Astrocyte of the cerebellum (primary cell): Measurements from ENCODE around the gene TBC1D5.
A peak's percentile ranks its signal among the peaks of the same experiment; 100 is the strongest.
"Not testable (repeated sequence)": the region's sequence is repeated elsewhere in the genome, so short reads cannot be mapped to it uniquely, and the experiment has no call there.

Experiments used
- DNase-seq: peaks from one replicate; pipeline ENCODE4 v3.0.0-alpha.2; 2011; ENCODE audit warnings: low read depth
- H3K4me3 ChIP-seq: 2 replicates; pipeline ENCODE4 v1.5.1; 2011; ENCODE audit warnings: mild to moderate bottlenecking, low read depth, low read length, moderate library complexity
- CTCF ChIP-seq: IDR thresholded peaks from 2 replicates; pipeline ENCODE4 v1.5.1; 2012; ENCODE audit warnings: low read length, low read depth, moderate library complexity, mild to moderate bottlenecking; ENCODE audit errors: missing control alignments
- in situ Hi-C: cut with HindIII; loops from 2 replicates; pipeline ENCODE4 v1.10.0; 2017; ENCODE audit warnings: low sequenced_read_pairs

Gene TBC1D5

GRCh38 chr3:17742880-17743657, 638 bp upstream of the TBC1D5 start:
- no peak for DNase-seq
- in situ Hi-C loops = no loop called here
- peak overlapping the region; percentile 70 for H3K4me3 ChIP-seq
- TF ChIP-seq CTCF = no peak

- TF ChIP-seq CTCF = no peak
- peak overlapping the region; percentile 70 for H3K4me3 ChIP-seq
- DNase-seq = no peak
- in situ Hi-C loops = no loop called here
These were observed 770 bp downstream of the TBC1D5 start for GRCh38 chr3:17741621-17742101.

GRCh38 chr3:17740721-17741141, 1.7 kb downstream of the TBC1D5 start:
- in situ Hi-C loops = no loop called here
- no peak for TF ChIP-seq CTCF
- no peak for DNase-seq
- H3K4me3 ChIP-seq = peak overlapping the region; percentile 70

- in situ Hi-C loops = no loop called here
- H3K4me3 ChIP-seq = no peak overlapping the region
- no peak for DNase-seq
- no peak for TF ChIP-seq CTCF
These were observed 3.5 kb downstream of the TBC1D5 start for GRCh38 chr3:17738921-17739320.

- H3K4me3 ChIP-seq = no peak overlapping the region
- in situ Hi-C loops = no loop called here
- DNase-seq = no peak
- TF ChIP-seq CTCF = no peak
These were observed 4.2 kb downstream of the TBC1D5 start for GRCh38 chr3:17738219-17738618.

GRCh38 chr3:17737591-17737990, 4.8 kb downstream of the TBC1D5 start:
- TF ChIP-seq CTCF = no peak
- DNase-seq = no peak
- H3K4me3 ChIP-seq = no peak overlapping the region
- in situ Hi-C loops = no loop called here

- in situ Hi-C loops, DNase-seq, H3K4me3 ChIP-seq: not testable (repeated sequence)
These were observed 7.1 kb downstream of the TBC1D5 start for GRCh38 chr3:17735362-17735761.
